NOMO-1 (cell line): ENCODE measurements around the gene SLC35F3.
"Not testable (repeated sequence)": the region's sequence is repeated elsewhere in the genome, so short reads cannot be mapped to it uniquely, and the experiment has no call there.

Source experiments
- DNase-seq, 2 experiments: peaks; one replicate each; lab custom pipeline; 2025; ENCODE audit not compliant: unreplicated experiment in 2 of 2; lab: John Stamatoyannopoulos, UW

The SLC35F3 gene

DNA sequence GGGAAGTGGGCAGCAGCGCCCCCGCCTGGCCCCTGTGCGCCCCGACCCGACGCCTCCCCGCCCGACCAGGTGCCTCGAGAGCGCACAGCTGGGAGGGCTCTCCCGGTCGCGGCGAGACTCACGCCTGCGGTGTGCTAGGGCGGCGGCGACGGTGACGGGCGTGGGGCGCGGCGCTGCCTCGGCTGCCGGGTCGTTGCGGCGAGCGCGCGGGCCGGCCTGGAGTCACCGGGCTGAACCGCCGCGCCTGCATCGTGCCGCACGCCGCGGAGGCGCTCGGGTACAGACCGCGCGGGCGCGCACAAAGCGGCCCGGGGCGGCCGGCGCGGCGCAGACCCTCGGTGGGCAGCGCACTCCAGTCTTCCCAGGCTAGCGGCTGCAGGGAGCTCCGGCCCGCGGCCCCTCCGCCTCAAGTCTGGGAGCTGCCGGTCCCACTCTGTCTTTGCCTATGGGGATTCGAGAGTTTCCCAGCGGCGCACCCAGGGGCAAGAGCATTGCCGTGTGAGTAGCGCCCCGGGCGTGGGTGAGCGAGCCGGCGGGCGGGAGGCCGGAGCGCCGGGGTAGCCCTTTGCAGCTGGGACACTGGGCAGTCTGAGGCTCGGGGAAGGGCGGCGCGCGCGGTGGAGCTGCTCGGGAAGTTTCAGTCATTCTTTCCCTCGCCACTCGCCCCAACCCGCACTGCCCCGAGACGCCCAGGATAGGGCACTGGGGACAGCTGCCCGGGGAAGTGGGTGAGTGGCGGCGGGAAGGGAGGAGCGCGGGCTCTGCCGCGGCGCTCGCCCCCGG lies at the start of gene SLC35F3:
TSS of gene SLC35F3 (plus strand) at position 44 of the 783 bp plus-strand sequence.
- no peak for DNase-seq

DNA sequence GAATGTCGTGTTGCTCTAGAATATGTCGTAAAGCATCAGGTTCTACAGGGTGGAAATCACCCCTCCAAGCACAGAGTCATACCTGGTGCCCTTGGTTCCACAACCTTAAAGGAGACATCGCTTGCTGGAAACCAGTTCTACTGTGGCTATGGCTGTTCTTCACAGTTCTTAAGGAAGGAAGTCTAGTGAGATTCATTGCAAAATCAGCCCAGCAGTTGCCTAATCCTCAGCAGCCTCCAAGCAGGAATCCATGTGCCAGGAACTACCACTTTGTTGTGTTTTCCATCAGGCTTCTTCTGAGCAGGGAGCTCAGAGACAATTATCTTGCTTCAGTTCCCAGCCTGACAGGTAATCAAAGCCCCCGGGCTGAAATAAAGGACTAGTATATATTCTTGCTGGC lies 45.0 kb upstream of the SLC35F3 start:
- no peak for DNase-seq

DNA sequence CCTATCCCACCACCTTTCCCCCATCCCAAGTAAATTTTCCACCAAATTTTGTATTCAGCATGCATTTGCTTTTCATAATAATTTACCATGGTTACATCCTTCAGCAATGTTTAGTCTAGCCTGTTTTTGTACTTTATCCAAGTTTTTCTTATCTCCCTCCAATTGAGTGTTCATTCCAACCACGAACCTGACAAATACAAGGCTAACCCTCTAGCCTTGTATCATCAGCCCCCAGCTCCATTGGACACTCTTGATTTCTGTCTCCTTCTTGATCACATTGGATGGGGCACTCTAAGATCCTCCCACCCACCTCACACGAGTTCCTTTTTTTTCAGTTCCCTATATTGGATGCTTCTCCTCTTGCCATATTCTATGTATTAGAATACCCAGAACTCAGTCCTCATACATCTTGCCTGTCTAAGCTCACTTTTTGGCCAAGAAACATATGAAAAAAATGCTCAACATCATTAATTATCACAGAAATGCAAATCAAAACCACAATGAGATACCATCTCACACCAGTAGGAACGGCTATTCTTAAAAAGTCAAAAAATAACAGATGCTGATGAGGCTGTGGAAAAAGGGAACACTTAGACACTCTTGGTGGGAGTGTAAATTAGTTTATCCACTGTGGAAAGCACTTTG lies 40.5 kb upstream of the SLC35F3 start:
- DNase-seq: no peak

DNA sequence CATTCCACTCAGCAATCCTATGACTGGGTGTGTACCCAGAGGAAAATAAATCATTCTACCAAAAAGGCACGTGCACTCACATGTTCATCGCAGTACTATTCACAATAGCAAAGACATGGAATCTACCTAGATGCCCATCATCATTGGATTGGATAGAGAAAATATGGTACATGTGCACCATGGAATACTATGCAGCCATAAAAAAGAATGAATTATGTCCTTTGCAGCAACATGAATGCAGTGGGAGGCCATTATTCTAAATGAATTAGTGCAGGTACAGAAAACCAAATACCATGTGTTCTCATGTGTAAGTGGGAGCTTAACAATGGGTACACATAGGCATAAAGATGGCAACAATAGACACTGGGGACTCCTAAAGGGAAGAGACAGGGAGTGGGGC lies 39.9 kb upstream of the SLC35F3 start:
- DNase-seq: no peak

DNA sequence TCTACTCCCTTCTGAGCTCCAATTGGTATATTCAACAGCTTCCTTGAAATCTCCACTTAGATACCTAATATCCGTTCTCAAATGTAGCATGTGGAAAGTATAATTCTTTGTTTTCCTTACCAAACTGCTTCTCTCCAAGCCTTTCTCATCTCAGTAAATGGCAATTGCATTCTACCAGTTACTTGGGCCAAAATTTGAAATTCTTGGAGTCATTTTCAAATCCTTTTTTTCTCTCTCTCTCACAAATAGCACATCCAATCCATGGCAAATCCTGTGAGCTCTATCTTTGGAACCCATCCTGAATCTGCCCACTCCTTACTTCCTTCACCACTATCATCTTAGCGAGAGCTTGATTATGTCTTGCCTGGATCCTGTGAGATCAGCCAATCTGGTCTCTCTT lies 39.3 kb upstream of the SLC35F3 start:
- DNase-seq: no peak

DNA sequence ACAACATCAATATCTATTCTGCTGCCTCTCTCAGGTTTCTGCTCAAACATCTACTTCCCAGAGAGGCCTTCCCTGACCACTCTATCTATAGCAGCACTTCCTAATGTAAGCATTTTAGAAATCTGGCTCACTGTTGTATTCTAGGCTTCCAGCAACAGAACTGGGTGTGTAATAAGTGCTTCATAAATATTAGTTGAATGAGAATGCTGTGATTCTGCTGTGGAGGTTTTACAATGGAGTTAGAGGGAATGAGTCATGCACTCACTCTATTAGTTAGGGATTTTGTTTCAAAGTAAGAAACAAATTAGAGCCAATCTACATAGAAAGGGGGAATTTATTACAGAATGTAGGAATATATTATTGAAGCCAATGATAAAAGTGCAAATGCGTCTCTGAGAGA lies 38.6 kb upstream of the SLC35F3 start:
- no peak for DNase-seq

DNA sequence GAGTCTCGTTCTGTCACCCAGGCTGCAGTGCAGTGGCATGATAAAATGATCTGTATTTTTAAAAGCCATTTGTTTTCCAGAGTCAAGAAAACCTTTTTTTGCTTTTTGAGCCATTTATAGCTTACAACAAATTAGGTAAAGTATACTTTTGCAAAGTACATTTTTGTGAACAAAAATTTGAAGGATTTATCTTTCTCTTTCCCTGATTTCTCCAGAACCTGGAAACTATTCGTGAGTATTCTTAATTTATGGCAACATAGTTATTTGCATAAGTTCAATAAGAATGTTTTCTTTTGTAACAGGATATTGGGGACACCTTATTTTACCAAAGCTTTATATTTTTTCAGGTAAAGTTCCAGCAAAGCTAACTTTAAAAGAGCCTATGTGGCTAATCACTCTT lies 37.4 kb upstream of the SLC35F3 start:
- no peak for DNase-seq

DNA sequence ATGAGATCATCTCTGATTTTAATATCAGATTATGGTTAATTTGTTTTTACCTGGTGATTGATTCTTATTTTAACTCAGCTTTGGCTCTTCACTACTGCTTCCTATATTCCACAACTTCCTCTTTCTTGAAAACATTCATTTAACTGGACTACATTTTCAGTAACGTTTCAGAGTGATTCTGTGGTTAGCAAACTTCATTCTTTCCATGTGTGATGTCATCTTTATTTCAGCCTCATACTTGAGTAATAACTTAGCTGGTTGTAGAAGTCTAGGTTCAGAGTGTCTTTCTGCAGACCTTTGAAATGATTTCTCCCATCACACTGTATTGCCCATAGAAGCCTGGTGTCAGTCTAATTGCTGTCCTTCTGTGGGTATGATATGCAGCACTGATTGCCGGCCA lies 36.0 kb upstream of the SLC35F3 start:
- DNase-seq: peak; percentile 46 to 76

DNA sequence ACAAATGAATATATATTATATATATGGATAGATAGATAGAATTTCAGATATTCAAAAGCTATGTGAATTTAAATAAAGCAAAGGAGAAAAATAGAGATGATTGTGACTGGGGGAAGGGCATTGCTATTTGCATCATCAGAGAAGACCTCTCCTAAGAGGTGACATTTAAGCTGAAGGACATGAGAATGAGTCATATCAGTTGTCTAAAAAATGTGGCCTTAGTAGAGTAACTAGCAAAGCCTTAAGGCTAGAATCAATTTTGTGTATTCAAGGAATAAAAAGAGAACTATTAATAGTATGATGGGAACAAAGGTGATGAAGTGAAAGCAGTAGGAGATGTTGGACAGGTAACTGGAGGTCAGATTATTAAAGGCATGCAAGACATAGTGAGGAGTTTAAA lies 34.8 kb upstream of the SLC35F3 start:
- DNase-seq: no peak

DNA sequence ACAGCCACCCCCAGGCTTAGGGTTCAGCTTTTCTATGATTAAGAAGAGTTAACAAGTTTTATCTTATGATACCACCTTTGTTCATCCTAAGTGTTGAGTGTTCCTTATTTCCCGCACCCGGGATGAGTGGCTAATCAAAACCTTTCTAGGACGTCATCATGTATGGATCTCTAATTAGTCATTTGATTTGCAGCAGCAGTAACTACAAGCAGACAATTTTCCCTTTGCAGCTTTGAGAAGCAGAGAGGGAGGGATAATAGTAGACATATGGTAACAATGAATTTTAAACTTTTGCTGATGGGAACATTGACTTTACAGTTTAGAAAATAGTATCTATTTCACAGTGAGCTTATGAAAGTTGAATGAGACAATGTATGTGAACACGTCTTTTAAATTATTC lies 30.8 kb upstream of the SLC35F3 start:
- no peak for DNase-seq

DNA sequence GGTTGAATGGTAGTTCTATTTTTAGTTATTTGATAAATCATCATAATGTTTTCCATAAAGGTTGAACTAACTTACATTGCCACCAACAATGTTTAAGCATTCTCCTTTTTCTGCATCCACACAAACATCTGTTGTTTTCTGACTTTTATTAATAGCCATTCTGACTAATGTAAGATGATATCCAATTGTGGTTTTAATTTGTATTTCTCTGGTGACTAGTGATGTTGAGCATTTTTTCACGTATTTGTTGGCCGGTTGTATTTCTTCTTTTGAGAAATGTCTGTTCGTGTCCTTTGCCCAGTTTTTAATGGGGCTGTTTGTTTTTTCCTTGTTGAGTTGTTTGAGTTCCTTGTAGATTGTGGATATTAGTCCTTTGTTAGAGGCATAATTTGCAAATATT lies 24.6 kb upstream of the SLC35F3 start:
- DNase-seq: no peak

DNA sequence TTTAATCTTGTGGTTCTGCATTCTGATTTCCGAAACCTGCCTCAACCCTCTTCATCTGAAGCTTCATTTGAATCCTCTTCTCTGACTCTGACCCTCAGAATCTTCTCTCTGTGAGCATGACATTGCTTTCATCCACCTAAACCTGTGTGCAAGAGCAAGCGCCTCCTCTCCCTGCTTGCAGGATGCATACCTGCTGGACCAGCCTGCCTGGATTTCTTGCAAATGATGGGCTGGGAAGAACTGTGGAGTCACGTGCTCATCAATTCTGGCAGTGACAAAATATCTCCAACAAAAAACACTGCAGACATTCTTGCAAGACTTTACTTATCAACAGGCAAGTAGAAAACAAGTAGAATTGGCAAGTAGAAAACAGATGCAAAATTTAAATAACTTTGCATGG lies 20.8 kb upstream of the SLC35F3 start:
- no peak for DNase-seq

DNA sequence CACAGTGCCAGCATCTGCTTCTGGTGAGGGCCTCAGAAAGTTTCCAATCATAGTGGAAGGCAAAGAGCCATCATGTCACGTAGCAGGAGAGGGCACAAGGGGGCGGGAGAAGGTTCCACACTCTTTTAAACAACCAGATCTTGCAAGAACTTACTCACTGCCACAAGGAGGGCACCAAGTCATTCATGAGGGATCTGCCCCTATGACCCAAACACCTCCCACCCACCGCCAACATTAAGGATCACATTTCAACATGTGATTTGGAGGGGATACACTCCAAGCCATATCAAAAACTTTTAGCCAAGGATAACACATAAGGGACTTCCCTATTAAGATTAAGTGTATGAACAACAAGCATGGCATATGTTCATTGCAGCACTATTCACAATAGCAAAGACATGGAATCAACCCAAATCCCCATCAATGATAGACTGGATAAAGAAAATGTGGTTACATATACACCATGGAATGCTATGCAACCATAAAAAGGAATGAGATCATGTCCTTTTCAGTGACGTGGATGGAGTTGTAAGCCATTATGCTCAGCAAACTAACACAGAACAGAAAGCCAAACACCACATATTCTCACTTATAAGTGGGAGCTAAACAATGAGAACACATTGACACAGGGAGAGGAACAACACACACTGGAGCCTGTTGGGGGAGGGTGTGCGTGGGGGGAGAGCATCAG lies 19.9 kb upstream of the SLC35F3 start:
- no peak for DNase-seq

DNA sequence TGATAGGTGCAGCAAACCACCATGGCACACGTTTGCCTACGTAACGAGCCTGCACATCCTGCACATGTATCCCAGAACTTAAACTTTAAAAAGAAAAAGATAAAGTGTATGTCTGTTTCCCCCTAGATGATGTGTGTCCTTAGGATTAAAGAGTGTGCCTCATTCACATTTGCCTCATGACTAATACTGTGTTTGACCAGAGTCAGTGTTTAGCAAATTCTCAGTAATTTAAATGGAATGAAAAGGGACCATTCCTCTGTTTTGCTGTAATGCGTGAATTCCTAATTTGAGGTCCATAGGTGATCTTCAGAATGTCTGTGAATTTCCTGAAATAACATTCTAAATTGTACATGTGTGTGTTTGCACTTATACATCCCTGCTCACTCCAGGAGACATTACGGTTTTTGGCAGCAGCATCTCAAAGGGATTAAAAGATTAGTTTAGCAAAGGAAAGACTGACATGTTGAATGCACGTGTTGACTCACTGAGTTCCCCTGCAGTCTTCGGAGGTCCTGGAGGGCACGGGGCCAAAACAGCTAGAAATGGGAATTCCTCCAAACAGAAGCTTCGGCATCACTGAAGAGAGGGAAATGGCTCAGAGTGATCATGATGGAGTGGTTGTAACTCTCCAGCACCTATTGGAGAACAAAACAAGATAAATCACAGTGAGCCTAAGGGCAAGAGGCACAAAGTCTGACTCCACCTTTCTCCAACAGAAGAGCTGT lies 19.1 kb upstream of the SLC35F3 start:
- DNase-seq: no peak

DNA sequence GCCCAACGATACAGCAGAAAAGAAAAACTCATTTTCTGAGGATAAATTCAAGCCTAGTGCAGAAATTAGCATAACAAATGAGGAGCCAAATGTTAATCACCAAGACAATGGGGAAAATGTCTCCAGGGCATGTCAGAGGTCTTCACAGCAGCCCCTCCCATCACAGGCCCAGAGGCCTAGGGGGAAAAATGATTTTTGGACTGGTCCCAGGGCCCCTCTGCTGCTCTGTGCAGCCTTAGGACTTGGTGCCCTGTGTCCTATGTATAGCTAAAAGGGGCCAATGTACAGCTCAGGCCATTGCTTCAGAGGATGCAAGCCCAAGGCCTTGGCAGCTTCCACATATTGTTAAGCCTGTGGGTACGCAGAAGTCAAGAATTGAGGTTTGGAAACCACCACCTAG lies 13.3 kb upstream of the SLC35F3 start:
- DNase-seq: not testable (repeated sequence)

DNA sequence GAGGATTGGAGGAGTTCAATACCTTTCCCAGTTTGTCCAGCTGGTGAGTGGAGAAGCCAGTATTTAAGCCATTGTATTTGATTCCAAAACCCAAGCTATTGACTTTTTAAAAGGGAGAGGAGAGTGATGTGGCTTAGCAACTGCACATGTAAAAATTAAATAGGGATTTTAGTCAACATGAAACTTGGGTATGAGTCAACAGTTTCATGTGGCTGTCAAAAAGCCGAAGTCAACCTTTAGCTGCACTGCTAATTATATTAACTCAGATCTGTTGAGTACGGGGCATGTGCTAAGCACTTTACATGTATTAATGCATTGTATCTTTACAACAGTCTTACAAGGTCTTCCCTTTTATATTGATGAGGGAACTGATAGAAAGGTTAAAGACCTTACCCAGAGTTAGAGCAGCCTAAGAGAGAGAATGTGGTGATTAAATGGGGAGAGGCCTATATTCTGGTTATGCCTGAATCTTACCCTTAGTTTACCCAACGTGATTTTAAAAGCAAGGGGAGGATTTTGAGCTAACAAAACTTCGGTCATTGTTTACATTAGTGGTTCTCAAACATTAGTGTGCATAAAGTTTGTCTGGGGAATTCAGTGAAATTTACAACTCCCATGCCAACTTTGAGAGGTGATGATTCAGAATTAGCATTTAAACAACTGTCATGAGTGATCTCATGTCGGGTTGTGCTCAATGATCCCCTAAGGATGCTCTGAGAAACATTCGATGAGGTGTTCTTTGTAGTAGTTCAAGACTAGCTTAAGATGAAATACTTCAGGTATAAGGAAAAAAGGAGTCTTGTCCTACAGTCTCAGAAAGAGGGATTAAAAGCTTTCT lies 6.9 kb upstream of the SLC35F3 start:
- DNase-seq: no peak

DNA sequence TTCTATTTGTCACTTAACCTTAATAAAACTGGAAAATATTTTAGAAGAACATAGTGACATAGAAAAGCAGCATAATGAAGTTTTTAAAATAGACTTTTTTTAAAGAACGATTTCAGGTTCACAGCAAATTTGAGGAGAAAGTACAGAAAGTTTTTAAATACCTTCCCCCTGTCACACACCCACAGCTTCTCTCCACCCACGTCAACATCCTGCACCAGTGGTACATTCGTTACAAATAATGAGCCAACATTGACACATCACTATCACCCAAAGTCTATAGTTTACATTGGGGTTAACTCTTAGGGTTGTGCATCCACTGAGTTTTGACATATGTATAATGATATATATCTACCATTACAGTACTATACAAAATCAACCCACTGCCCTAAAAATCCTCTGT lies 3.0 kb upstream of the SLC35F3 start:
- no peak for DNase-seq

DNA sequence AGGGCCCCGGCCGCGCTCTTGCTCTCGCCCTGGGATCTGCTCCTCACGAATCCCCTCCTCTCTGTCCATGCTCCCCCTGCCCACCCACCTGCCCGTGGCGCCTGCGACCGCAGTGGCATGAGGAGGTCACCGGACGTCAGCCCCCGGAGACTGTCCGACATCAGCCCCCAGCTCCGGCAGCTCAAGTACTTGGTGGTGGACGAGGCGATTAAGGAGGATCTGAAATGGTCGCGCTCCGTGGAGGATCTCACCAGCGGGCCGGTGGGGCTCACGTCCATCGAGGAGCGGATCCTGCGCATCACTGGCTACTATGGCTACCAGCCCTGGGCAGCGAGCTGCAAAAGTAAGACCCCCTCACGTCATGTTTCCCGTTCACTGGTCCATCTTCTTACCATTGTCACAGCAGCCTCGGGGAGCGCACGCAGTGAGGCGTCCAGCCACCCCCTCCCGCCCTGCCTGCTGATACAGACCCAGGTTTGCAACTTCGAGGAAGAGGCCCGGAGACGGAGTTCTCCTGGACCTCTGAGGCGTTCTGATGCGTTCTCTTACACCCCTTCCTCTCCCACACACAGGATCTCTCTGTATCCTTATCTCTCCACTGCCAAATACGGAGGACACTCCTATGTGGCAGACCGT lies 1.1 kb downstream of the SLC35F3 start:
- no peak for DNase-seq

DNA sequence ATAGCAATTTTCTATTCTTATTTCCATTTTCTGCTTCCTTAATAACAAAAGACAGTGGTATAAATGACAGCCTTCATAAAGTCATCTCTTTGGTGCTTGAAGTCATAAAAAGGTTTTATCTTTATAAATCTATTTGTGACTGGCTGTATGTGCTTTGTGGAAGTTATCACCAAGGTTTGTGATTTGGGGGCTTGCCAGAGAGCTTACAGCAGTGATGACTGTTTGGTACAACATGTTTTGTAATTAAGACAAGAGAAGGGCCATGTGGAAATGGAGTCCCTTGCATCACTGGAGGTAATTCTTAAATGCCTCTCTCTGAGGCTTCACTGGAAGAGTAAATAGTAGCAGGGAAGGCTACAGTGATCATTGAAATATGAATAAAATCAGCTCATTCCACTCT lies 2.7 kb downstream of the SLC35F3 start:
- DNase-seq: no peak

DNA sequence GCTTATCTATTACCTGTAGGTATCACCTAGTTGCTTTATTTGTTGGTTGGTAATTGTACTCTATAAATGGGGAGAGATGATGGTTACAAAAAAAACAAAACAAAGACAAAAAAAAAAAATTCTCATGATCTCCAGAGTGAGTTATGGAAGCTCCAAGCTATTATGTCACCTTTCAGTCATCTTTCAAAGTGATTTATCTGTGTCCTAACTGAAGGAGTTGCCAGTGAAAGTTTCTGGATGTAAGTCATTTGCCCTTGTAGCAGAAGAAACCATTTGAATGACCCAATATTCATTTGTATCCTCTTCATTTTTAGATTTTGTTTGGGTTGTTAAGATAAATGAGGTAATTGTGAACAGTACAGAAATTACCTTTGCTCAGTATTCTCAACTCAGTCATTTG lies 3.6 kb downstream of the SLC35F3 start:
- DNase-seq: no peak
